ENCODE results near the gene PRRT1.

- no peak for TF ChIP-seq CTCF (optimal IDR thresholded peaks at IDR 0.05 in 1 of 3, IDR thresholded peaks at IDR 0.05 in 1 of 3, conservative IDR thresholded peaks at IDR 0.05 in 1 of 3; ENCODE audit: extremely low read depth in 1 of 3, insufficient read depth in 2 of 3, low read length in 3 of 3)
- no peak for TF ChIP-seq EZH2 (IDR thresholded peaks at IDR 0.05; ENCODE audit: low read length)
Observed at GRCh38 chr6:32190054-32190851, 38.5 kb upstream of the PRRT1 start, which contains the start of gene PBX2.
